Kidney tubule cell (primary cell): ENCODE results near the gene ABLIM2.

Experiments used
- DNase-seq: peaks from one replicate; pipeline ENCODE4 v3.0.0-alpha.2; 2018; ENCODE audit warnings: low spot score

ABLIM2 gene

GRCh38 chr4:8192748-8193738 lies 34.4 kb upstream of the ABLIM2 start:
- peak; percentile 64 for DNase-seq

DNA sequence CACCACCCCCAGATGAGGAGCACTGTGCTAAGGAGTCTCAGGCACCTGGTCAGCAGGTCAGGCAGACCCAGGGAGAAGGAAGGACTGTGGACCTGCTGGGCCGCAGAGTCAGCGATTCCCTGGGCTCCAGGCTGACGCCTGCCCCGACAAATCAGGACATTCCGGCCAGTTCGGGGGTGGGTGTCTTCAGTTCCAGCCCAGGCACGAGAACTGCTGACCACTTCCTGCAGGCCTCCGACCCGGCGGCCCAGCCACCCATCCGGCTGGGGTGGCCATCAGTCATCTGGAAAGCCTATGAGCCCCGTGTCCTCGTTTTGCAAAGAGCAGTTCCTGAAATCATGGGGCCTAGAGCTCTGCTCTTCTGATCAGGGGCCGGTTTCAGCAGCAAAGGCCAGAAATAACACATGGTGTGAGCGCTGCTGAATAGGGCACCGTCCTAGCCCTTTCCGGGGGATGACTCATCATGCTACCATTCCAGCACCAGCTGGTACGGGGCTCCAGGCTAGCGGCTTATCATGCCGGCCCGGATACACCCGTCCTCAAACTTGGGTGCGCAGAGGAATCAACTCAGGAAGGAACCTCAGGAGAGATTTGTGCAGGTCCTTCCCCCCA lies 32.6 kb upstream of the ABLIM2 start:
- DNase-seq: peak; percentile 74

GRCh38 chr4:8189551-8190466 lies 31.2 kb upstream of the ABLIM2 start:
- no peak for DNase-seq

DNA sequence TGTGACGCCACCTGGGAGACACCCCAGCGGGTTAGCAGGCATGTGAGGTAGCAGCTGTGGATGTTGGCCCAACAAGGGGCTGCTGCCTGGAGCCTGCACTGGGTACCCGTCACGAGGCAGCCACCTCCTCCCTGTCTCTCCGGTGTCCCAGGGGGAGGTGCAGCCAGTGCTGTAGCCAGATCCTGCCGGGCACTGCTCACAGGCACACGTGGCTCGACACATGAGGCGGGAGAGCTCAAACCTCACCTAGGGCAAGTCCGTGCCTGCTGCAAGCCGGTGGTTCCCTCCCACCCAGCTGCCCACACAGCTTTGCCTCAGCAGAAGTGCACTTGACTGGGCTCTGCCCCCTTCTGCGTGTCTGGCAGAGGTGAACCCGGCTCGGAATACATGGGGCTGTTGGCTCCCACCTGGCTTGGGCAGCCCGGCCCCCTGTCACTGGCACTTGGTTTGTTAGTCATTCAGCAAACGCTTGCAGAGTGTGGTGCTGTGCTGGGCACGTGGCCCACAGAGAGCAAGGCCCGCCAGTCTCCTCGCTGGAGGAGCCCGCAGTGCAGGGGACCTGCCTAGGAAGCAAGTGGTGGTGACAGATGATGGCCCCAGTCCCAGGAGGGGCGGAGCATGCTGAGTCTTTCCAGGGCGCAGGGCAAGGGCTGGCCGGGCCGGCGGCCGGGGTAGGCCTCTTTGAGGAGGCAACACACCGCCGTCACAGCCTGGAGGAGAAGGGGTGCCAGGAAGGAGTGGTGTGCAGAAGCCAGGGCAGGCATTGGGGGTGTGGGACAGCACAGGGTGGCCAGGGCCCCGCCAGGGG lies 30.3 kb upstream of the ABLIM2 start:
- DNase-seq: peak; percentile 29

GRCh38 chr4:8188085-8188484 lies 29.5 kb upstream of the ABLIM2 start:
- peak; percentile 34 for DNase-seq

DNA sequence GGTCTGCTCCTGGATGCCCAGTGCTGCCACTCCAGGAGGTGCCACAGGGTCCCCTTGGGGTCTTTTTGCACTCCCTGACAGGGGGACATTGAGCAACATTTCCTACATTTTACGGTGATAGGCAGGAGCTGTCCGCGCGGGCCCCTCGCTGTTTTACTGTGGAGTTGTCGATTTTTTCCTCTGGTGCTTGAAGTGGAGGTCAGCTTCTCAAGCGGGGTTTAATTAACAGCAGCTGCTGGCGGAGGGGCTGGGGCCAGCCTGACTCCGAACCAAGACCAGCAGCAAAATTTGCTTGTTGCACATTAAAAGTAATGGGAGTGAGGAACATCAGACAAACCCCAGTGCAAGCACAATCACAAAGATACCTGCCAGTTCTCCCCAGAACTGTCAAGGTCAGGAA lies 27.3 kb upstream of the ABLIM2 start:
- no peak for DNase-seq

GRCh38 chr4:8185295-8185694 lies 26.7 kb upstream of the ABLIM2 start:
- DNase-seq: no peak

DNA sequence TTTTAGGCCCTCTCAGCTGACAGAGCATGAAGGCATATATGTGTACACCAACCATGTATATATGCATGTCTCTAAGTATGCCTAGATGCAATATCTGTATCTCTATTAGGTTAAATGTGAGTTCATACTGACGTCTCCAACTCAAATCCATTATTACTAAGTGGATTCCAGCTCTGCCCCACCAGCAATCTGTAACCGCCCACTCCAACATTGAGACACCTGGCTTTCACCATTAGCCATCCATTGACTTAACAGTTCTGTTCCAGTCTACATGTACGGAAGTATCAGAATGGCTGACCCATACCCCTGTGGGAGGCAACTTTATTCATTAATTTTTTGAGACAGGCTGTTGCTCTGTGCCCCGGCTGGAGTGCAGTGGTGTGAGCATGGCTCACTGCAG lies 25.4 kb upstream of the ABLIM2 start:
- DNase-seq: no peak

- peak; percentile 69 for DNase-seq
Measured at GRCh38 chr4:8182858-8183725, 24.5 kb upstream of the ABLIM2 start.

DNA sequence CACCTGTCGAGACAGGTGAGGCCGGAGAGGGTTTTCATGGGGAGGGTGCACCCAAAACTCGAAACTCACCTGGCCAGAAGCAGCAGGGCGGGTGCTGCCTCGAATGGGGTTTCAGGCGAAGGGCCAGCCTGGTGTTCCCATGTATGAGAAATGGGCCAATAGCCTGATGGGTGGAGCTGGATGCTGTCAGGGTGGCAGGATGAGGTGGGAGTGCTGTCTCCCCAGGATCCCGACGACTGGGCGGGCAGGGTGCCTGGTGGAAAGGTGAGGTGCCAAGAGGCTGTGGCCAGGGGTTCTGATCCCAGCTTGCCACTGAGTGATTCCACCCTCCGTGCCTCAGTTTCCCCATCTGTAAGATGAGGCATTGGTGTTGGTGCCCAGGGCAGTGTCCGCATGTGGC lies 23.7 kb upstream of the ABLIM2 start:
- no peak for DNase-seq

- DNase-seq: no peak
Measured at GRCh38 chr4:8181844-8182243, 23.2 kb upstream of the ABLIM2 start.

DNA sequence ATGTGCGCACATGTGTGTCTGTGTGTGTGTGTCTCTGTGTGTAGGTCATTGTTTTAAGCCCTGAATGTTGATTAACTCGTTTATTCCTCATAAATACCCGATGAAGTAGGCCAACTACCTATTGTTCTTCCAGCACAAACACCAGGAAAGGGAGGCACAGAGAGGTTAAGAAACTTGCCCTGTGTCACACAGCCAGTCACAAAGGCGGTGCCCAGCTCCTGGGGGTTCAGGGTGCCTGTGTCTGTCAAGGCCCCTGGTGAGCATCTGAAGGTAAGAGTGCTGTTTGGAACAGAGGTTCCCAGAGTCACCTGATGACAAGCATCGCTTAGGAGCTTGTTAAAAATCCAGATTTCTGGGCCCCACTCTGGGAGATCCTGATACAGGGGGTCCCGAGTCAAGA lies 22.5 kb upstream of the ABLIM2 start:
- DNase-seq: no peak

- DNase-seq: no peak
Measured at GRCh38 chr4:8180310-8181093, 21.9 kb upstream of the ABLIM2 start.

GRCh38 chr4:8179771-8180170 lies 21.2 kb upstream of the ABLIM2 start:
- DNase-seq: no peak

DNA sequence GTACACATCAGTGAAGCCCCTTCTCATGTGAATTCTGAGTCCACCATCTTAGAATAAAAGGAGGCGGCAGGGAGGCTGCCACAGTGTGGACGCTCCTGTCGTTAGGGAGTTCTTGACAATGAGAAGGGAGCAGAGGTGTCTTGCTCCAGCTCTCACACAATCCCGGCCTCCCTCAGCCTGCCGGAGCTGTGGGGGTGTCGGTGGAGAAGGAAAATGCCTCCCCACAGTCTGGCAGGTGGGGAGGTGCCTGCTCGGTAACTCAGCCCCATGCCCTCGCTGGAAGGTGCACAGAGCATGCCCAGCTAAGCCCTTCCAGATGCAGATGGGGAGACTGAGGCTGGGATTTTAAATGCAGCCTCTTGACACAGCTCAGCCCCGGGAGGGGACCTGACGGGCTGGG lies 20.5 kb upstream of the ABLIM2 start:
- no peak for DNase-seq

DNA sequence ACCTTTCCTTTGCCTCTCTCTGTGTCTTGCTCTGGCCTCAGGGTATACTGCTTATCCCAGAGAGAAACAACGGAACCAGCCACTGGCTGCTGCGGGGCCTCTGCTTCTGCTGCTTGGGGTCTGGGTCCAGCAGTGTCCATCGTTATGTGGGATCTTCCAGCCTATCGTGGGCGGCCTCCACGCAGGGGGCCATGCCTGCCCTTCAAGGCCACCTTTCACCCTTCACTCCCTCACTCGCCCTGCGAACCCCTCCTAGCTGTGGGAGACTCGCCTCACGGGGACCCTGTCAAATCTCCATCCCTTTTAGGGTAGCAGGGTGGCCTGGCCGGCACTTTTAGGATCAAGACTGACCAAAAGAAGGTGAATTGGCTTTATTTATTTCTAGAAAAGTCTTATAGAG lies 19.3 kb upstream of the ABLIM2 start:
- no peak for DNase-seq

DNA sequence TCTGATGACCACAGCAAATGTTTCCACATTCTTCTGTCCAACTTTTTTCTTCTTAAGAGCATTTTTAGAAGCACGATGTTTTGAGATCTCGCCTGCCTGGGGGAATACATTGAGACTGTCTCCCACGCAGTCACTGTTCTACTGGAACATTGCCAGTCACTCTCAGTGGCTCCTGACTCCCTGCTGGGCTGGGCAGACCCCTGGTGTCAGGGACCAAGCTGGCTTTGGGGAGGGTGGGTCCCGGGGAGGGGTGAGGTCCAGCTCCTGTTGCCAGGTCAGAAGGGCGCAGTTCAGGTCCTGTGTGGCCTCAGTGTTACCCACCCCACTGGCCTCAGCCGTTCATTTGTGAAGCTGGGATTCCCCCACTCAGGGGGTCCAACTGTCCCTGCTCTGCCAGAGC lies 18.9 kb upstream of the ABLIM2 start:
- no peak for DNase-seq

- peak; percentile 58 for DNase-seq
Measured at GRCh38 chr4:8176547-8177399, 18.2 kb upstream of the ABLIM2 start.

DNA sequence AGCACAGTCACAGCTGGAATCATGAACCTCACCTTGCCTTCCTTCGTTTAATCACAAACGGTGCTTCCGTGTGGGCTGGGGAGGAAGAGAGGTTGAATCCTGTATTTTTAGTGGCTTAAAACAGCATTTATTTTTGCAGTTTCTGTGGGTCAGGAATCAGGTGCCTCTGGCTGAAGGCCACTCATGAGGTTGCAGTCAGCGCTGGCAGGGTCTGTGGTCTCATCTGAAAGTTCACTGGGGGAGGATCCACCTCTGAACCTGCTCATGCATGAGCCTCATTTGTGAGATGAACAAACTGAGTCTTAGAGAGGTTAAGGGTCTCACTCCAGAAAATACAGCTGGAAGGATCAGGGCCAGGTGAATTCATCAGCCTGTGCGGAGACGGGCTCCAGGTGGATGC lies 17.1 kb upstream of the ABLIM2 start:
- no peak for DNase-seq
